Activated naive CD8-positive, alpha-beta T cell treated with anti-CD3 and anti-CD28 coated beads for 36 hours (primary cell): Measurements from ENCODE around the gene SLX4IP. TPM values are rescaled to one million over a fixed set of nuclear protein-coding genes. Genes with fewer than 3 reads are reported as not detected.

Experiments
- DNase-seq: peaks from one replicate; pipeline ENCODE4 v3.0.0; 2021
- H3K27ac Mint-ChIP-seq: one replicate; pipeline ENCODE4 v1.8.0; 2022; ENCODE audit warnings: mild to moderate bottlenecking, moderate library complexity, mixed read lengths
- H3K27me3 Mint-ChIP-seq: one replicate; pipeline ENCODE4 v1.8.0; 2022; ENCODE audit warnings: mild to moderate bottlenecking, mixed read lengths
- H3K36me3 Mint-ChIP-seq: one replicate; pipeline ENCODE4 v1.8.0; 2021; ENCODE audit warnings: mild to moderate bottlenecking, mixed read lengths
- H3K4me1 Mint-ChIP-seq: one replicate; pipeline ENCODE4 v1.8.0; 2021; ENCODE audit warnings: mixed read lengths
- H3K4me3 Mint-ChIP-seq: one replicate; pipeline ENCODE4 v1.8.0; 2022; ENCODE audit warnings: mild to moderate bottlenecking, moderate library complexity, mixed read lengths
- H3K9me3 Mint-ChIP-seq: one replicate; pipeline ENCODE4 v1.8.0; 2022; ENCODE audit warnings: mixed read lengths
- total RNA-seq, 2 experiments: library from RNA; stranded (reverse); gene quantifications; one replicate each; pipeline ENCODE4 v1.2.3, GENCODE V29; 2021

Gene SLX4IP
- total RNA-seq, 2 experiments from 2014 or later: 7.4 to 7.9 TPM

DNA sequence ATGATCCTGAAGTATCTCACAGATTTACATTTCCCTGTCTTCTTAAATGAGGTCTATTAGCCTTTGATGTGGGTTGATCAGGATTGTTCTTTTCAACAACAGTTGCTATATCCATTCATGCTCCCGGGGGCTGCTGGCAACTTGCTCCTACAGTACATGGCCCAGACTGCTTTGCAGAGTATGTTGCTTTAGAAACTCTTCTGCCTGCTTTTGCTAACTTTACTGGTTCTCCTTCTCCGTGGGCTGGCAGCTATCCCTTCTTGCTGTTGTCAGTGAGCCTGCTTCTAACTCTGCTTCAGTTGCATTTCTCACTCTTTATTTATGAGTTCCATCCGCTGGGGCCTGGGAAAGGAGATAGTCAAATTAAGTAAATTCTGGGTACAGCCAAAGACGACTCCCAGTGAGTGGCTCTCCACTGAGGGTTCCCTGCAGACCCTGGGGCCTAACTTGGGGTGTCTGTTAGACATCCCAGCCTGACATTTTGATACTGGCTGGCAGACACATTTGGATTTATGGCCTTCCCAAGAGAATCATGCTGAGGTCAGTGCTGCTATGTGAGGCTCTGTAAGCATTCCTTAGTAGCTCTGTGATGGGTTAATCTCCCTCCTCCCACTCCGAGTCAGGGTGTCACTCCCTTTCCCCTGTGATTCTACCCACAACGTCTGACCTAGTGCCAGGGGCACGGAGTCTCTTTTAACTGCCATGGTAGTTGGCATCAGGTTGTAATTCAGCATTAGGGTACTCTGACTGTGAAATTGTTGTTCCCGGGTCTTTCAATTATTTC, 73.6 kb downstream of the SLX4IP start:
- Mint-ChIP-seq H3K4me3 (no peak overlapping the region), H3K9me3 (no peaks in the 10 kb centered on the region)

DNA sequence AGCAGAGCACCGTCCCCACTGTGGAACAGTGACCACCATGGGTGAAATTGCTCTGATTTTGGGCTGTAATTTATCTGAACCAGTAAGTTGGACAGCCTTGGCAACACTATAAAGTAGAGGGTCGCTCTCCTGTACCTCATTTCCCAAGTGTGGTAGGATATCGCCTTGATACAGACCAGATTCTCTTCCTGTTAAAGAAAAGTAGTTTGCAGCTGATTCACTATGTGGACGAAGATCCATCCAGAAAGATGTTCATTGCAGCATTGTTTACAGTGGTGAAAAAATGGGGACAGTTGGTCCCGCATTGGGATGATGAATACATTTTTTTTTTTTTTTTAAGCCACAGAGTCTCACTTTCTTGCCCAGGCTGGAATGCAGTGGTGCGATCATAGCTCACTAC, 74.3 kb downstream of the SLX4IP start:
- Mint-ChIP-seq H3K27ac (no peak overlapping the region), H3K27me3 (no peaks in the 10 kb centered on the region), H3K4me1 (peaks cover 22% of the 10 kb centered on the region), H3K36me3 (peaks cover 7% of the 10 kb centered on the region), H3K9me3 (no peaks in the 10 kb centered on the region), H3K4me3 (no peak overlapping the region)
- no peak for DNase-seq

More for the DNA sequence above, 73.6 kb downstream of the SLX4IP start:
- Mint-ChIP-seq H3K36me3 (peaks cover 7% of the 10 kb centered on the region), H3K27me3 (no peaks in the 10 kb centered on the region), H3K27ac (no peak overlapping the region), H3K4me1 (peaks cover 15% of the 10 kb centered on the region)
- DNase-seq: no peak

DNA sequence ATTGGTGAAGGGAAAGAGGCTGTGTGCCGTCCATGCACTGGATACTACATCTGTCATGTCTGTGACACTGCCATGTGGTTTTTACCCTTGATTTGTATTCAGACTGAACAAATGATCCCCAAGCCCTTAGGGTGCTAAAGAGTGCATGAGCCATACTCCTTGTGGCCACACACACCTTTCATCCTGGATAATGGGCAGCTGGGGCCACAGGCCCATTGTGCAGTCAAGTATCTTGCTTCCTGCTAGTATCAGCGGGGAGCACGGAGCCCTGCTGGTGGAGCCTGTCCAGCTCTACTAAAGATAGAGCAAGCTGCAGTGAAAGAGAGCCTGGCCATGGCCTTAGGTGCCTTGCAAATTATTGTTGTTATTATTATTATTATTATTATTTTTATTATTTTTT, 75.1 kb downstream of the SLX4IP start:
- no peak overlapping the region for H3K27ac Mint-ChIP-seq
- DNase-seq: no peak
- H3K4me3 Mint-ChIP-seq: no peak overlapping the region
- no peaks in the 10 kb centered on the region for H3K27me3 Mint-ChIP-seq
- peaks cover 22% of the 10 kb centered on the region for H3K4me1 Mint-ChIP-seq
- H3K36me3 Mint-ChIP-seq: peaks cover 11% of the 10 kb centered on the region
- no peaks in the 10 kb centered on the region for H3K9me3 Mint-ChIP-seq

DNA sequence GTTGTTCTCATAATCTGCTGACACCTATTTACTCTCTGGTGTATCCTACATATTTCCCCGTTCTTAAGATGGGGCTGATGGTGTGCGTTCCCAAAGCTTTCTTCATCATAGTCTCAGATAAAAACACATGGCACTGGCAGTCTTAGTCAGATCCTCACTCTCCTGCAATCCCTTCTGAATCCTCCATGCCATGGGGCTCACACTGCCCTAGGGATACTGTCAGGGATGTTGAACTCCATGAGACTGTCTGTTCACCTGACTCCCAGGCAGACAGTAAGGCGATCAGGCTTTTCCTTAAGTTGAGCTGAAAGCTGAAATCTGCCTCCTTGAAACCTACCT, 76.0 kb downstream of the SLX4IP start:
- H3K4me3 Mint-ChIP-seq: no peak overlapping the region
- no peak for DNase-seq
- H3K27ac Mint-ChIP-seq: peak overlapping the region; percentile 72
- no peaks in the 10 kb centered on the region for H3K9me3 Mint-ChIP-seq
- peaks cover 11% of the 10 kb centered on the region for H3K36me3 Mint-ChIP-seq
- peaks cover 22% of the 10 kb centered on the region for H3K4me1 Mint-ChIP-seq
- H3K27me3 Mint-ChIP-seq: no peaks in the 10 kb centered on the region

DNA sequence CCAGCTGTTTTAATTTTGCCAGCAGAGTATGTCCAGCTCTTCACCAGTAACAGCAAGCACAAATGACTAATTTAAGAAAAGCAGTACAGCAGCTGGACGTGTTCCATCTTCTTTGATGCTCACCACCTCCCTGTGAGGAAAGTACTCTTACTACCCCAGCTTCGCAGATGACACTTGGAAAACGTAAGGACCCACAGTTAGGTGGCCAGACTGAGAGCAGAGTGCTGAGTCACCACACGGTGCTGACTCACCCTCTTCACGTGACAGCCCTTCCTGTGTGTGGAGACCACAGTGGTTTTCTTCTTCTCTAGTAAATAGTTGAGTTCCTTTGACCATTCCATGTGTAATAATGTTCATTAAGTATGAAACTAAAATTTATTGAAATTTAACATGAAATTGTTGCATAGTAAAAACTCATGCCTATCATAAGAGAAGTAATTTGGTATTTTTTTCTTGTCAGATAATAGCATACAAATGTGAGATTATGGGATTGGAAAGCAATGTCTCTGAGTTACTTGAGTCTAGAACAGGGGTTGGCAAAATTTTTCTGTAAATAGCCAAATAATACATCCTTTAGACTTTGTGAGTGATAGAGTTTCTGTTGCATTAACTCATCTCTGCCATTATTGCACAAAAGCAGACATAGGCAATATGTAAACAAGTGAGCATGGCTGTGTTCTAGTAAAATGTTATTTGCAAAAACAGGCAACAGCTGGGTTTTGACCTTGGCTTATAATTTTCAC, 76.6 kb downstream of the SLX4IP start:
- Mint-ChIP-seq H3K4me1 (peaks cover 22% of the 10 kb centered on the region), H3K27me3 (no peaks in the 10 kb centered on the region)

DNA sequence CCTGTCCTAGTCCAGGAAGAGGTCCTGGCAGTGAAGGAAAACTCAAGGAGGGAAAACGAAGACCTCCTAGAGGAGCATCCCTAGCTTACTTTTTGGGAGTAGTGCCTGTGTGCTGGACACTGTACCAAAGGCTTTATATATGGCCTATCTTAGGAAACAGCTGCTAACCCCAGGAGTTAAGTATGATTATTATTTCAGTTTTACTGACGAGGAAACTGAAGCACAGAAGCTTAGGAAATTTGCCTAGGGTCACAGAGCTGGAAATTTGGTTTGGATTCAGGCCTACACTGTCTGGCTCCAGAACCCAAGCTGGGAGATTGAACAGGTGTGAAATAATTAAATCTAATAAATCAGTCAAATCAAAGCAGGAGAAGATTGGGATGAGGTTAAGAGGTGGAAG, 78.0 kb downstream of the SLX4IP start:
- Mint-ChIP-seq H3K27me3 (no peaks in the 10 kb centered on the region), H3K36me3 (peaks cover 11% of the 10 kb centered on the region), H3K9me3 (no peaks in the 10 kb centered on the region), H3K27ac (no peak overlapping the region), H3K4me1 (peaks cover 22% of the 10 kb centered on the region), H3K4me3 (no peak overlapping the region)
- DNase-seq: no peak

More for the DNA sequence above, 76.6 kb downstream of the SLX4IP start:
- H3K4me3 Mint-ChIP-seq: no peak overlapping the region
- no peaks in the 10 kb centered on the region for H3K9me3 Mint-ChIP-seq
- peaks cover 11% of the 10 kb centered on the region for H3K36me3 Mint-ChIP-seq
- H3K27ac Mint-ChIP-seq: peak overlapping the region; percentile 72
- DNase-seq: peak; percentile 71

DNA sequence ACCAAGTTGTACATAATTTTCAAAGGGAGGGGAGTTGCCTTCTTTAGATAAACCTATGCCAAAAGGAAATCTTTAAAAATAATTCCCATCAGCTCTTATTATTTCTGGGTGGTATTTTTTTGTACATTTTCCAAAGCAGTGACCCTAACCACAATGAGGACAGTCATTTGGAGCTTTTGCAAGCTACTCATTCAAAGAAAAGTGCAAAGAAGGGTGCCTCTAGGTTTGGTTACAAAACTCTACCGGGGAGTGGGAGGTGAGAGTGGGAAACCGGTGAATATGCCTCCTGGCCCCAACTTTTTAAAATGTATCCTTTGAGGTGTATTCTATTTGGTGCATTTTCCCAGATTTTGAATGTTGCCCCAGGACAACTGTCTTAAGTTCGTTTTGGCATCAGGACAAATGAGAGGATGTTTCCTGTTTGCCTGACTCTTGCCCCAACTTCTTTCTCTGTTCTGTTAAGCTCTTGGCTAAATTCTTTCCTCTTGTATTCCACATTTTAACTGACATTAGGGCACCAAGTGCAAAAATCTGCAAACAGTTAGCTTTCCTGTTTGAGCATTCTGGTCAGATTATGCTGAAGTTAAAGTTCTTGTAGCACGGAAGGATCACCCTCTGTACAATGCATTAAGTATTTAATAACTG, 78.9 kb downstream of the SLX4IP start:
- Mint-ChIP-seq H3K4me3 (no peak overlapping the region), H3K27ac (no peak overlapping the region), H3K9me3 (no peaks in the 10 kb centered on the region), H3K36me3 (peaks cover 11% of the 10 kb centered on the region), H3K4me1 (peaks cover 22% of the 10 kb centered on the region), H3K27me3 (no peaks in the 10 kb centered on the region)
- no peak for DNase-seq

DNA sequence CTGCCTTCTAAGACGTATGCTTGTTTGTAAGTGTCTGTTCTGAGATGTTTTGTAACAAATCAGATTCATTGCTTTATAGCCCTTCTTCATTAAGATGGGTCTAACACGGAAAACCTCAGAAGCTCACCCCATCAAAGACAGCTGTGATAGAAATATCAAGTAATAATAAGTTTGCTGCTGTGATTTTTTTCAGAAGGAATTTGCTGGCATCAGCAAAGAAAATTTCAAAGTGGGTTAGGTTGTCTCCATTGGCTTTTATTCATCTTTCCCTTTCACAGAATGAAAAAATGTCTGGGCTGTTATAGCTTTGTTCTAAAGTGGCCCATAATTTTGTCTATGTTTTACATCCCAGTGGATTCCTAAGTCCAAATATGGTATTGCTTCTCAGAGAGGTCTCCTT, 81.4 kb downstream of the SLX4IP start:
- Mint-ChIP-seq H3K4me3 (no peak overlapping the region), H3K27ac (no peak overlapping the region), H3K36me3 (peaks cover 12% of the 10 kb centered on the region), H3K9me3 (no peaks in the 10 kb centered on the region), H3K27me3 (no peaks in the 10 kb centered on the region), H3K4me1 (peaks cover 31% of the 10 kb centered on the region)
- DNase-seq: no peak

DNA sequence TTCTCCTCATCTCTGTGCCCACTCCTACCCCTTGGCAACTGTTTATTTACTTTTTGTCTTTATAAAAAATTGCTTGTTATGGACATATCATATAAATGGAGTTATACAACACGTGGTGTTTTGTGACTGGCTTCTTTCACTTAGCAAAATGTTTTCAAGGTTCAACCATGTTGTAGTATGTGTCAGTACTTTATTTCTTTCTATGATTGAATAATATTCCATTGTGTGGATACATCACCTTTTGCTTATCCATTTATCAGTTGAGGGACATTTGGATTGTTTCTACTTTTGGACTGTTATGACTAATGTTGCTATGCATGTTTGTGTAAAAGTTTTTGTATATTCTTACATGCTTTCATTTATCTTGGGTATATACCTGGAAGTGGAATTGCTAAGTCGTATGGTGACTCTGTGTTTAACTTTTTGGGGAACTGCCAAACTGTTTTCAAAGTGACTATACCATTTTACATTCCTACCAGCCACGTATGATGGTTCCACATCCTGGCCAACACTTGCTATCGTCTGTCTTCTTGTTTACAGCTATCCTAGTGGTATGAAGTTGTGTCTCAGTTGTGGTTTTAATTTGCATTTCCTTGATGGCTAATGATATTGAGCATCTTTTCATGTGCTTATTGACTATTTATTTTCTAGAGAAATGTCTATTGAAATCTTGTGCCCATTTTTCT, 84.4 kb downstream of the SLX4IP start:
- H3K36me3 Mint-ChIP-seq: peaks cover 14% of the 10 kb centered on the region
- peaks cover 21% of the 10 kb centered on the region for H3K4me1 Mint-ChIP-seq
- H3K4me3 Mint-ChIP-seq: no peak overlapping the region
- no peaks in the 10 kb centered on the region for H3K9me3 Mint-ChIP-seq
- H3K27me3 Mint-ChIP-seq: no peaks in the 10 kb centered on the region
- no peak overlapping the region for H3K27ac Mint-ChIP-seq
- DNase-seq: no peak

DNA sequence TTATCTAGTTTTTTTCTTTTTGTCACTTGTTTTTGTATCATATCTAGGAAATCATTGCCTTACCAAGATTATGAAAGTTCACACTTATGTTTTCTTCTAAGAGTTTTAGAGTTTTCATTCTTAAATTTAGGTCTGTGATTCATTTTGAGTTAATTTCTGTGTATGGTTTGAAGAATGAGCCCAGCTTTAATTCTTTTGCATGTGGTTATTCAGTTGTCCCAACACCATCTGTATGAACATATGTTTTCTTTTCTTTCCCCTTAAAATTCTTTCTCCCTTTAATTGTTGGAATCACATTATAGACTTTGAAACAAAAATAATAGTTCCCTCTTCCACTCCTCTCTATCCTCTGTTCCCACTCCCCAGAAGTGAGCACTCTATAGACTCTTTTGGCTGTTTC, 85.4 kb downstream of the SLX4IP start:
- Mint-ChIP-seq H3K27me3 (no peaks in the 10 kb centered on the region), H3K27ac (no peak overlapping the region), H3K4me3 (no peak overlapping the region), H3K9me3 (no peaks in the 10 kb centered on the region), H3K4me1 (peaks cover 21% of the 10 kb centered on the region), H3K36me3 (peaks cover 11% of the 10 kb centered on the region)
- no peak for DNase-seq

DNA sequence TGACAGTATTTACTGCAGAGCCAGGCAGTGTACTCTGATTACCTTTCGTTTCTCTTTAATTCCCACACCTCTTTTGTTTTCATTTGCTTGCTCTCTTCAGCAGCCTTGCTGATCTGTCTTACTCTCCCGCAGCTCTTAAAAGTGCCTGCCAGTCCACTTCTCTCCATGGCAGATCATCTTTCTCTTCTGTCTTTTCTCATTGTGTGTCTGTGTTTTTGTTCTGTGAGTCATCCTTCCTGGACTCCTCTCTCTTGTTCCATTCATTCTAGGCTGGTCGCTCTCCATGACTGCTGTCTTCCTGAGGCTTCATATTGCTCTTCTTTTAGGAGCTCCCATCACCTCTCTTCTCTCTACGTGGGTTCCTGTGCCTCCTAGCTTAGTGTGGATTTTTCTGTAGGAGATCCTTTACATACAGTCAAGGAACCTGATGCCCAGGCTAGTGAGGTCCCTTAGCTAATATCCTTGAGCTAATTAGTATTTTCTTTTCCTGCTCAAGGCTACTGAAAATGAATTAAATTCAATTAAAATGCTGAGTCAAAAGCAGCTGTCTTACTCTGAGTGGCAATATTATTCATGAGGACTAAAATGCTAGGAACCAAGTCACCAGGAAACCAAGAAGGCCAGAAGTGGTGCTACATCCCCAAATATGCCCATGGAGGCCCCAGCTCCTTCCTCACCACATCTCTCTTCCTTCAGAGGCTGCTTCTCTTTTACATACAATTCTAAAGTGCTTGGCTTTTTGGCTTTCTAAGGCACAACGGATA, 86.1 kb downstream of the SLX4IP start:
- Mint-ChIP-seq H3K4me3 (no peak overlapping the region), H3K27ac (no peak overlapping the region), H3K36me3 (peaks cover 16% of the 10 kb centered on the region)

DNA sequence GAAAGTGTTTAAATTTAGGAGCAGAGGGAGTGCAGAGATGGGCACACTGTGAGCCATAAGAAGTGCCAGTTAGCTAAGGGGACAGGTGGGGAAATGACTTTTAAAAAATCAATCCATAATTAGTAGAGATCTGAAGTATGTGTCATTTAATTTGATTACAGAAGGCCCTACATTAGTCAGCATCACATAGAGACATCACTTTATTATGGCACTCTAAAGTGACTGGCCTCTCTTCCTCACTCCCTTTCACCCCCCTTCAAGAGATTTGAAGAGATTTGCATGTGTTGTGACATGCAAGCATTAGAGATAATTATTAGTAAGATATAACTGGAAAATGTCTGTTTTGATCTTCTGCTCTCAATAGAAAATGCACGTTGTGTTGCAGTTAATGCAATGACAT, 86.7 kb downstream of the SLX4IP start:
- no peaks in the 10 kb centered on the region for H3K27me3 Mint-ChIP-seq
- no peaks in the 10 kb centered on the region for H3K9me3 Mint-ChIP-seq
- DNase-seq: no peak
- peaks cover 16% of the 10 kb centered on the region for H3K36me3 Mint-ChIP-seq
- peaks cover 21% of the 10 kb centered on the region for H3K4me1 Mint-ChIP-seq
- no peak overlapping the region for H3K4me3 Mint-ChIP-seq
- no peak overlapping the region for H3K27ac Mint-ChIP-seq

More for the DNA sequence above, 86.1 kb downstream of the SLX4IP start:
- Mint-ChIP-seq H3K4me1 (peaks cover 21% of the 10 kb centered on the region), H3K27me3 (no peaks in the 10 kb centered on the region), H3K9me3 (no peaks in the 10 kb centered on the region)
- no peak for DNase-seq

DNA sequence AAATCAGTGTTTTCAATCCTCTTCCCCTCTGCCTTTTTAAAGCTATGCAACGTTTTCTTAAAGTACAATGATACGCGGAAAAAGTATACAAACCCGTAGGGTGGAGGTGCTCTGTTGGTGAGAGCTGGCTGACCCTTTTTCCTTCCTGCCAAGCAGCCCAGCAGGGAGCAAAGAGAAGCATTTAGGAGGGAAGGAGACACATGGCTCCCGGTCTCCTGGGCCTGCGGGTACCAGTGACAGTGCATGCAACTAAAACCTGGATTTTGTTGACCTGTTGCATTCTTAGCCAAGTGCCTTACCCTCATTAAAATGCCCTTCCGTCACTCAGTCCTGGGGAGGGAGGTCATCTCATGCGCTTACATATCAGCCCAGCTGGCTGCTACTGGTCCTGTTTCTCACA, 87.2 kb downstream of the SLX4IP start:
- Mint-ChIP-seq H3K4me3 (no peak overlapping the region), H3K9me3 (no peaks in the 10 kb centered on the region), H3K27ac (no peak overlapping the region), H3K4me1 (peaks cover 21% of the 10 kb centered on the region), H3K27me3 (no peaks in the 10 kb centered on the region), H3K36me3 (peaks cover 16% of the 10 kb centered on the region)
- DNase-seq: no peak

DNA sequence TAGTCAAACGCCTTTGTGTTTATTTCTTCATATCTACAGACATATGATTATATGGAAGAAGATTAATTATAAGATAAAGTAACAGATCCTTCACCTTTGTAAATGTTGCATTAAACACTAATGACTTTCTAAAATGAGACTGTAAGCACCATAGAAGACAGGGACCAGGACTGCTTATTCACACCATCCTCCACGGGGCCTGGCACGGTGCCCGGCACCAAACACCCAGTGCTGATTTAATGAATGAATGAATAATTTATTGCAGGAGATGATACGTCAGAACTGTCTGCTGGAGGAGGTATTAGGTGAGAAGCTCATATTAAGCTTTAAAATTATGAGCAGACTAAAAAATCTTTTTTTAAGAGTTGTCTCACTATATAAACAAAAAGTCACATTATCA, 88.3 kb downstream of the SLX4IP start:
- H3K36me3 Mint-ChIP-seq: peaks cover 16% of the 10 kb centered on the region
- peaks cover 21% of the 10 kb centered on the region for H3K4me1 Mint-ChIP-seq
- no peaks in the 10 kb centered on the region for H3K9me3 Mint-ChIP-seq
- no peak overlapping the region for H3K27ac Mint-ChIP-seq
- no peaks in the 10 kb centered on the region for H3K27me3 Mint-ChIP-seq
- no peak overlapping the region for H3K4me3 Mint-ChIP-seq
- no peak for DNase-seq
